Measurements from ENCODE around the gene CLDN6.

Gene CLDN6

DNA sequence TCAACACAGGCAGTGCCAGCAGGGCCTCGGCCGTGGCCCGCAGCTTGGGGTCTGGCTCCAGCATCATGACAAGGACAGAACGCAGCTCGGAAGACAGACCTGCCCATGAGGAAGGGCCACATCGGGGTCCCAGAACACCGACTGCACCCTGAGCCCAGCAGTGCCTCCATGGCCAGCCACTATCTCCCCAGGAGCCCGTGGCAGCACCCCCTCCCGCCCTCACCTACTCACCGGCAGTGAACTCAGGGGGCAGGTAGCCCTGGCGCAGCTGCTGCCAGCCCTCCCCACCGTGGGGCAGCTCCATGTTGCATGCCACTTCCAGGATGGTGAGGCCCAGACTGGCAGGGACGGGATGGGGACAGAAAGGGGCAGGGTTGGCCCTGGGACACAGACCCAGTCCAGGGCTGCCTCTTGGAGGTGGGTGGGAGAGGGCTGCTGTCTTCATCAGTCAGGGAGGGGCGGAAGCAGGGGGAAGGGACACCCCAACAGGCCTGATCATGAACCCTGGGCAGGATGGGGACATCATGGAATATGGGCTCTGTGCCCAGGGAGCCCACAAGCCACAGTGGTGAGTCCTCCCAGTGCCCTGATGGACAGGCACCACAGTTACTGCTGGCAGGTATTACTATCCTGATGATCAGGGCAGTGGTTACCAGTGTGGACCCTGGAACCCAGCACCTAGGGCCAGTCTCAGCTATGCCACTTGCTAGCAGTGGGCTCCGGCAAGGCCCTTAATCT is 43.5 kb downstream of the CLDN6 start:
- no peak for DNase-seq (ENCODE audit: low read depth, low spot score)
- H3K27ac ChIP-seq = no peak overlapping the region

GRCh38 chr16:2973605-2974318 is 44.2 kb downstream of the CLDN6 start:
- no peak for DNase-seq (ENCODE audit: low read depth, low spot score)
- no peak overlapping the region for H3K27ac ChIP-seq

DNA sequence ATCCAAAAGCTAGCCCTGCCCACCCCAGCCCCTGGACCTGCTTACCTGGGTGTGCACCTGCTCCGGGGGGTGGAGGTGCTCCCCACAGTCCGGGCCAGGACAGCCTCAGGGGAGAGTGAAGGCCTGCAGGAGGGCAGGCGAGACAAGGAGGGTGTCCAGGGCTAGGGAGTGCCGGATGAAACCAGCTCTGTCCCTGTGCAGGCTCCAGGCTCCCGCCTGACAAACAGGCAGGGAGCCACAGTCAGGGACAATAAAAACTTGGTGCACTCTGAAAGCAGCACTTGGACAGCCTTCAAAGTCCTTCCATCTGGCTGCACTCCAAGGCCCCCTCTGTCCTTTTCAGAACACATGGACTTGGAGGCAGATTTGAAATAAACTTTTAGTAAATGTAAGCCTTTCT is 44.9 kb downstream of the CLDN6 start:
- DNase-seq (ENCODE audit: low read depth, low spot score) = no peak
- H3K27ac ChIP-seq = no peak overlapping the region

DNA sequence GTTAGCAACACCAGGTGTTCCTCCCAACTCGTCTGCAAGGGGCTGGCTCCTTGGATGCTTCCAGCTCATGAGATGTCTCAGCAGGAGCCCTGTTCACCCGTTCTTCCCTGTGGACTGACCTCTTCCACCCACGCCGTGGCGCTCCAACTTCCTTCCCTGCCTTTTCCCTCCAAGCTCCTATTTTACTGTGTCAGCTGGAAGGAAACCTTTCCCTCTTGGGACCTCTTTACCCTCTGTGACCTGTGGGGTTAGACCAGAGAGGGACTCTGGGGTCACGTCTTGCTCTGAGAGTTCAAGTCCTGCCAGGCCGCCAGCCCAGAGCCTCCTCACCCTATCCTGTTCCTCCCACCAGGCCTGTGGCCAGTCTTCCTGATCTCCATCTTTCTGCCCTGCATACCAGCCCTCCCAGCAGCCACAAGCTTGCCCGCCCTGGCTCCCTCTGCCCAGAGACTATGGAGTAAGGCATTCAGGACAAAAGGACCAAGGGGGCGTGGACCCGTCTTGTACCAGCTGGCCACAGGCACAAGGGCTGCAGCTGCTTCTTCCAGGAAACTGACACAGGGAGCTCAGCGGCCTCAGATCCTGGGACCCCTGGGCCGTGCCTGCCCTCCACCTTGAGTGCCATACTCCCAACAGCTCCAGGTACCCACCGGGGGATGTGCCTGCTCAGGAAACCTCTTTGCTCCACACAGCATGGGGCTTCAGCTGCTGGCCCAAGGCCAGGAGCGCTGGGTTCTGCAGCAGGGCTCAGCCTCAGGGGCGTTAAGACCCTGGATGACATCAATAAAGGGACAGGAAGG is 45.8 kb downstream of the CLDN6 start:
- no peak overlapping the region for H3K27ac ChIP-seq
- DNase-seq (ENCODE audit: low read depth, low spot score) = no peak

DNA sequence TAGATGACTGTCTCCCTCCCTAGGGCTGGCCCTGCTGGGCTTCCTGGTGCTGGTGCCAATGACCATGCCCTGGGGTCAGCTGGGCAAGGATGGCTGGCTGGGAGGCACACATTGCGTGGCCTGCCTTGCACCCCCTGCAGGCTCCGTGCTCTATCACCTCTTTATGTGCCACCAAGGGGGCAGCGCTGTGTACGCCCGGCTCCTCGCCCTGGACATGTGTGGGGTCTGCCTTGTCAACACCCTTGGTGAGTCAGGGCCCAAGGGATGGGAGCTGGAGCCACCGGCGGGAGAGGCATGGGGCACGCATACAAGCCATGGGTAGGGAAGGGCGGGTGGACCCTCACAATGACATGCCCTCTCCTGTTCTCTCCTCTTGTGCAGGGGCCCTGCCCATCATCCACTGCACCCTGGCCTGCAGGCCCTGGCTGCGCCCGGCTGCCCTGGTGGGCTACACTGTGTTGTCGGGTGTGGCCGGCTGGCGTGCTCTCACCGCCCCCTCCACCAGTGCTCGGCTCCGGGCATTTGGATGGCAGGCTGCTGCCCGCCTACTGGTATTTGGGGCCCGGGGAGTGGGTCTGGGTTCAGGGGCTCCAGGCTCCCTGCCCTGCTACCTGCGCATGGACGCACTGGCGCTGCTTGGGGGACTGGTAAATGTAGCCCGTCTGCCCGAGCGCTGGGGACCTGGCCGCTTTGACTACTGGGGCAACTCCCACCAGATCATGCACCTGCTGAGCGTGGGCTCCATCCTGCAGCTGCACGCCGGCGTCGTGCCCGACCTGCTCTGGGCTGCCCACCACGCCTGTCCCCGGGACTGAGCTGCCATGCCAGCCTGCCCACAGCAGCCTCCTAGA is 46.6 kb downstream of the CLDN6 start:
- no peak for DNase-seq (ENCODE audit: low read depth, low spot score)
- no peak overlapping the region for H3K27ac ChIP-seq

- H3K27ac ChIP-seq = peak overlapping the region; percentile 35
Observed at GRCh38 chr16:2970563-2970962, 47.4 kb downstream of the CLDN6 start.

DNA sequence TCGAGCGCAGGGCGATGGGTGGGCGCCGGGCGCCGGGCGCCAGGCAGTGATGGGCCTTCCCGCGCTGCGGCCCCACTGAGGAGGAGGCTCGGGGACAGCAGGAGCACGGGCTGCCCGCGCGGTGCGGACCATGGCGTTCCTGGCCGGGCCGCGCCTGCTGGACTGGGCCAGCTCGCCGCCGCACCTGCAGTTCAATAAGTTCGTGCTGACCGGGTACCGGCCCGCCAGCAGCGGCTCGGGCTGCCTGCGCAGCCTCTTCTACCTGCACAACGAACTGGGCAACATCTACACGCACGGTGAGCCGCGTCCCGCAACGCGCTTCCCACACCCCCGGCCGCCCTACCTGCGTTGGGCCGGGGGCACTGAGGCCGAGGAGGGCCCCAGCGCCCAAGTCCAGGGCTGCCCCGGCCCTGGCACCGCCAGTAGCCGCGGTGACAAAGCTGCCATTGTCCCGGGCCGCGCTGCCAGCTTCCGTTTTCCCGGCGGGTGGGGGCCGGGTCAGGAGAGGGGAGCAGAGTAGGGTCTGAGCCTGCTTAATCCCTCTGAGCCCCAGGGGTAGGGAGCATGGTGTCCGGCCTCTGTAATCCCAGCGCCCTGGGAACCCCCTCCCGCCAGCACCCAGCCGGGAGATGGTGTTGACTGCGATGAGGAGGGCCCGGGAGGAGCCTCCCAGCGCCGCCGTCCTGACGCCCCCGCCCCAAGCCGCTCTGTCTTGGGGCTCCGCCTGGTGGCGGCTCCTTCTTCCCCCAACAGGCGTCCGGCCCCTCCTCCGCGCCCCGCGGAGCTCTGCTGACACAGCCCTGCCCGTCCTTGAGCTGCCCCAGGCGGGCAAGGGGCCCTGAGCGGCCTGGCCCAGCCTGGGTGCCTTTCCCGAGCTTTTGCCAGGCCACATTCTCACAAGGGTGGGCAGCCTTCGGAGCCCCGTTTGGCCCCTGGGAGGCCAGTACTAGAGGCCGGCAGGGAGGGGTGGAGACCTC is 48.1 kb downstream of the CLDN6 start:
- H3K27ac ChIP-seq = peak overlapping the region; percentile 35
- no peak for DNase-seq (ENCODE audit: low read depth, low spot score)

More at GRCh38 chr16:2970563-2970962, 47.4 kb downstream of the CLDN6 start:
- no peak for DNase-seq (ENCODE audit: low read depth, low spot score)

DNA sequence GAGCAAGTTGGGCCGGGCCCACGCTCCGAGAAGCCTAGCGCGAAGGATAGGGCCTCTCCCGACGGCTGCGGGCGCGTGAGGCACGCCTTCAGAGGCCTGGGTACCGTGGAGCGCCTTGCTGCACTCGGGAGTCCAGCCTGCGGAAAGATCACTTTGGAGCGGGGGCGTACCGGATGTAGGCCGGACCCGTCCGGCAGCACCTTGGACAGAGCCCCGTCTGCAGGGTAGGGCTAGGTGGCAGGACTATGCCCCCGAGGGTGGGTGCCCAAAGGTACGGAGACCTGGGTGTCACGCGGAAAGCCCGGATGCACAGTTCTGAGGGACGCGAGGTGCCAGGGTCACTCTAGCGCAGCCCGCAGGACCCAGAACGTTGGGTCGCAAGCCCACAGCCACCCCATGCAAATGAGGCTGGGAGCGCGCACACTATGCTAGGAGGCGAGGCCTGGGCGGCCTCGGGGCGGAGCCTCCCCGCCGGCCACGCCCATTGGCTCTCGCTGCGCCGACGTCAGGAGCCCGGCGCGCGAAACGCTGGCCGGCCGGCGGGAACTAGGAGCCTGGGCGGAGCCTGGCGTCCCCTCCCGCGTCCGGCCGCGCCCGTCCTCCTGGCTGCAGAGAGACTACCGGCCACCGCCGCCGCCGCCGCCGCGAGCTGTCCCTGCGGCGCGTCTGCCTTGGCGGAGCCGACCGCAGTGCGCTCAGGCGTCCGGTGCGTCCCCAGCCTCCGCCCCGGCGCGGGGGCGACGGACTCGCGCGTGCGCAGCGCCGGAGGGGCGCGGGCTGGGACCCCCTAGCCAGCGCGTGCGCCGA is 49.0 kb downstream of the CLDN6 start, which contains the start of gene PAQR4:
Gene PAQR4, plus strand, starts transcription at position 611 of the 807 bp plus-strand sequence. CDS start 327 bp downstream, outside the sequence.
- peak within 1 kb of the TSS; percentile 35 for H3K27ac ChIP-seq
- peak; percentile 54 for DNase-seq (ENCODE audit: low read depth, low spot score)

GRCh38 chr16:2968368-2968737 is 49.6 kb downstream of the CLDN6 start:
- H3K27ac ChIP-seq = no peak overlapping the region
- no peak for DNase-seq (ENCODE audit: low read depth, low spot score)

DNA sequence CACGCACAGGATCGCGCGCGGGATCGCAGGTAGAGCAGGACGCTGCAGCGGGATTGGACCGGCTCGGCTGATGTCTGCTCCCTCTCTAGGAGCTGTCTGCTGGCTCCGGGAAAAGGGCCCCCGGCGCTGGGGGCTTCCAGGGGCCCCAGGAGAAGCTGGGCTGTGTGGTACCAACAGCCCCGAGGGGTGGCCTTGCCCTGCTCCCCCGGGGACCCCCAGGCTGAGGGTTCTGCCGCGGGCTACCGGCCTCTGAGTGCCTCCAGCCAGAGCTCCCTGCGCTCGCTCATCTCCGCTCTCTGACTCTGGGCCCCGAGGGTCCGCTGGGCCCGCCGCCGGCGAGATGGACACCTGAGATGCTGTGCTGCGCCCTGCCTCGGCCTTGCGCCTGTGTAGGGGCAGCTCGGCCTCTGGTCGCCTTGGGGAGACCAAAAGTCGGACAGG is 50.2 kb downstream of the CLDN6 start:
- no peak for DNase-seq (ENCODE audit: low read depth, low spot score)
- H3K27ac ChIP-seq = no peak overlapping the region

DNA sequence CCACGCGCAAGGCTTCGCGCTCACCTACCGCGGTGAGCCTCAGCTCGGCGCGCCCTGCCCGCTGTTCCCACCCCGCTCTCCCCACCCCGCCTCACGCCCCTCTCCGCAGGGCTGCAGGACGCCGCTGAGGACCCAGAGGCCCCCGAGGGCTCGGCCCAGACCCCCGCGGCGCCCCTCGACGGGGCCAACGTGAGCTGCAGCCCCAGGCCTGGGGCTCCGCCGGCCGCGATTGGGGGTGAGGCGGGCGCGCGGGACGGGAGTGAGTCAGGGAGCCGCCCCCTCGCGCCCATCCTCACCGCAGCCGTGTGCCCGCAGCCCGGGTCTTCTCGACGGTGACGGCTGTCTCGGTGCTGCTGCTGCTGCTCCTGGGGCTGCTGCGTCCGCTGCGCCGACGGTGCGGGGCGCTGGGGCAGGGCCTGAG is 50.8 kb downstream of the CLDN6 start:
- H3K27ac ChIP-seq = no peak overlapping the region
- DNase-seq (ENCODE audit: low read depth, low spot score) = no peak

DNA sequence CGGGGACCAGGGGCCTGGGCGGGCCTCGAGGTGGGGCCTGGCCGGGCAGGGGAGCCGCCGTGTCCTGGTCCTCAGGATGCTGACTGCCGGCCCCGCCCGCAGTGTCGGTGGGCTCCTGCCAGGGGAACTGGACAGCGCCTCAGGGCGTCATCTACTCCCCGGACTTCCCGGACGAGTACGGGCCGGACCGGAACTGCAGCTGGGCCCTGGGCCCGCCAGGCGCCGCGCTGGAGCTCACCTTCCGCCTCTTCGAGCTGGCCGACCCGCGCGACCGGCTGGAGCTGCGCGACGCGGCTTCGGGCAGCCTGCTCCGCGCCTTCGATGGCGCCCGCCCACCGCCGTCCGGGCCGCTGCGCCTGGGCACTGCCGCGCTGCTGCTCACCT is 51.2 kb downstream of the CLDN6 start:
- H3K27ac ChIP-seq = no peak overlapping the region
- DNase-seq (ENCODE audit: low read depth, low spot score) = no peak

DNA sequence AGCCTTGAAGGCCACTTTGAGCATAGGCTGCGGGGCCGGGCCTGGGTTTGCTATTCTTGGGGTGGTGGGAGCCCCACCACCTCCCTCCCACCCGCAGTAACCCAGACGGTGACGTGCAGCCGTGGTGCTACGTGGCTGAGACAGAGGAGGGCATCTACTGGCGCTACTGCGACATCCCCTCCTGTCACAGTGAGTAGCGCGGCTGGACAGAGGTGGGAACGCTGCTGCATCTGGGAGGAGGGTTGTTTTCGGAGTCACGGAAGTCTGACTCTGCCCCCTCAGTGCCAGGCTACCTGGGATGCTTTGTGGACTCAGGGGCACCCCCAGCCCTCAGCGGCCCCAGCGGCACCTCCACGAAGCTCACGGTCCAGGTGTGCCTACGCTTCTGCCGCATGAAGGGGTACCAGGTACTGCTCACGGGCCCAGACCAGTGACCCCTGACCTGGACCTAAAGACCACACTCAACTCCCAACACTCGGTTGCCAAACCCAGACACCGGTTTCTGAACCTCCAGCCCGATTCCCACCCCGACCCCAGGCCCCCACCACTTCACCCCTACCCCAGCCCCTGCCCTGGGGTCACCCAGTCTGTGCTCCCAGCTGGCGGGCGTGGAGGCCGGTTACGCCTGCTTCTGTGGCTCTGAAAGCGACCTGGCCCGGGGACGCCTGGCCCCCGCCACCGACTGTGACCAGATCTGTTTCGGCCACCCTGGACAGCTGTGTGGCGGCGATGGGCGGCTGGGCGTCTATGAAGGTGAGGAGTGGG is 51.8 kb downstream of the CLDN6 start:
- H3K27ac ChIP-seq = no peak overlapping the region
- DNase-seq (ENCODE audit: low read depth, low spot score) = no peak

Data from epithelial cell of prostate (primary cell).